Measurements from ENCODE around the gene CAMTA1.
"Not testable (repeated sequence)": the region's sequence is repeated elsewhere in the genome, so short reads cannot be mapped to it uniquely, and the experiment has no call there.

CAMTA1 gene

DNA sequence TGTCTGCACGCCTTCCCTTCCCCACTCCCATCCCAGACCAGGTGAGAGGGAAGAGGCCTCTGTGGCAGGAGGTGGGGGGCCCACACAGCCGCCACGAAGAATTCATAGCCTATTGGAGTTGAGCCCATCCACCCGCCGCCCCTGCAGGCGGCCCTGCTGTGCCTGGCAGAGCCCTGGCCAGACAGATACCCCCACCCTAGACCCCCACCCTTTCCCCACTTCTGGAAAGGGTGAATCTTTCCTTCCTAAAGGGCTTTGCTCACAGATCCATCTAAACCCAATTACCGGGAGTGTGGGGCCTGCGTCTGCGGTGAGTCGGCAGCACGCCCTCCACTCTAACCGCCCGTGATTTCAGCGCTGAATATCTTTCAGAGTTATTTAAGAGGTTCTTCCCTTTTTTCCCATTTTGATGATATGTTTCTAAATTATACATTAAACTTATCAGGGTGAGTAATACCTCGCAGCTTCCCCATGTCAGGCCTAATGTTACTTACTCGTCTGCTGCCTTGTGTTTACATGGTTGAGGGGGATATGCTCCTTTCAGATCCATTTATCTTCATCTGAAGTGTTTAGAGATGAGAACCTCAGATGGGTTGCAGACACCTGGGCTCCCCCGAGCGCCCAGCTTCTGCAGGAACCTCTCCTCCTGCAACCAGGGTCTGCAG, 802.0 kb downstream of the CAMTA1 start:
- no peak for DNase-seq (ENCODE audit: low read depth, low spot score)

DNA sequence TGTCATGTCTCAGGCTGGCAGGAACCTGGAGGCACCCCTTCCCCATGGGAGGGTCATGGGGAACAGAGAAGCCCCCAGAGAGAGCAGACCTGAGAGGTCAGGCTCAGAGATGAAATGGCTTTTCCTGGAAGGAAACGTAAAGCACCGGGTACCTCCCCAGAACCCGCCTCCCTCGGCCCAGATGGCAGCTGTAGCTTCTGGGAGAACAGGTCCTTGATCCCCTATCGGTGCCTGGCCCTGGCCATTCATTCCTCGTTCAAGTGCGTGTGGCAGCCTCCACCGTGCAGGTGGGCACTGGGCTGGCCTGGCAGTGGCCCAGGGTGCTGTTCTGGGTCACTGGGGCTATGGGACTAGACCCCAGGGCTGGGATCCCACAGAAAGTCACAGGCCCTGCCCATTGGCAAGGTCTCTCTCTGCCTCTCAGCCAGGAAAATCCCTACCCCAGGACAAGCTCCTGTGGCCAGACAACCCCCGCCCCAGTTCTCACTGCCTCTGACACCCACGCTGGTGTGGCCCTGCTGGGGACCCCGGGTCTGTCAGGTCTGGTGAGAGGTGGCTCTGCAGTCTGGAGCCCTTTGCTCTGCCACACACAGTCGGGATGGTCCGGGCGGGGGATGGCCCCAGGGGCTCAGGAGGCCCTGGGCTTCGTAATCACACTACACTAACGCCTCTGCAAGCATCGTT, 802.7 kb downstream of the CAMTA1 start:
- no peak for DNase-seq (ENCODE audit: low read depth, low spot score)

DNA sequence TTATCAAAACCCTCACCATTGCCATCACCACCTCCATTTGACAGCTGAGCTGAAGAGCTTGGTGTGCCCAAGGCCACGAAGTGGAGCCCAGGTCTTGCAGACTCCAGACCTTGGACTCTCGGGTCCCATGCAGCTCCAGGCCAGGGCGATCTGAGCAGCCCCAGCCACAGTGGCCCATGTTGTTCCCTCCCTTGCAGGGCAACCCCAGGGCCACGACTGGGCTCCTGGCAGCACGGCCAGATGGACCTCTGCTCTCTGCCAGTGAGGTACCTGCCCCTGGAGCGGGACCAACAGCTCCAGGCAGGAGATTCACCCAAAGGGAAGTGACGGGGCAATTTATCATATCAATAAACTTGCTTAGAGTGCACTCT, 803.2 kb downstream of the CAMTA1 start:
- DNase-seq (ENCODE audit: low read depth, low spot score): no peak

DNA sequence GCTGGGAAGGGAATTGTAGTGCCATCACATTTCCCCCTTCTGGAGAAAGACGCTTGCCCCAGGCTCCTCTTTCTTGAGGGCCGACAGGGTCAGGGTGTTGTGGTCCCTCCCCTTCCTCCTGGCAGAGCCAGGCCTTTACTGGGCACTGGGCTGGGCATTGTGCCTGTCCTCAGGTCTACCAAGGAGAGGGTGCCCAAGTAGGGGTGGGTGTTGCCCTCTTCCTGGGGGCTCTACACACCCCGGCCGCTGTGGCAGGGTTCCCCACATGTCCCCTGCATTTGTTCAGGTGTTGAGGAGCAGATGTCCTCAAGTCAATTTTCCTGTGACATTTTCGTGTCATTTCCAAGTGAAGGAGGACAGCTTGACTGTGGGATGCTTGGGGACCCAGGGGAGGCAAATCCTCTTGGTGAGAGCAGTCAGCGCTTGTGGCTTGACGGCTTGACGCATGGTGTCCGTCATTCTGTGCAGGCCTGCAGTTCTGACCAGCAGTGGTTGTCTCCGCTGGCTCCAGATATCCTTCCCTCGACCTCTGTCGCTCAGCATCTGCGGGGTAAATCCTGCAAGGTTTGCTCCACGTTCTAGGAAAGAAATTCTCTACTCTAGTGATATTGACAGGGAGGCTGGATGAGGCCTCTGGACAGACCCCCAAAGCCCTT, 804.0 kb downstream of the CAMTA1 start:
- no peak for DNase-seq (ENCODE audit: low read depth, low spot score)

DNA sequence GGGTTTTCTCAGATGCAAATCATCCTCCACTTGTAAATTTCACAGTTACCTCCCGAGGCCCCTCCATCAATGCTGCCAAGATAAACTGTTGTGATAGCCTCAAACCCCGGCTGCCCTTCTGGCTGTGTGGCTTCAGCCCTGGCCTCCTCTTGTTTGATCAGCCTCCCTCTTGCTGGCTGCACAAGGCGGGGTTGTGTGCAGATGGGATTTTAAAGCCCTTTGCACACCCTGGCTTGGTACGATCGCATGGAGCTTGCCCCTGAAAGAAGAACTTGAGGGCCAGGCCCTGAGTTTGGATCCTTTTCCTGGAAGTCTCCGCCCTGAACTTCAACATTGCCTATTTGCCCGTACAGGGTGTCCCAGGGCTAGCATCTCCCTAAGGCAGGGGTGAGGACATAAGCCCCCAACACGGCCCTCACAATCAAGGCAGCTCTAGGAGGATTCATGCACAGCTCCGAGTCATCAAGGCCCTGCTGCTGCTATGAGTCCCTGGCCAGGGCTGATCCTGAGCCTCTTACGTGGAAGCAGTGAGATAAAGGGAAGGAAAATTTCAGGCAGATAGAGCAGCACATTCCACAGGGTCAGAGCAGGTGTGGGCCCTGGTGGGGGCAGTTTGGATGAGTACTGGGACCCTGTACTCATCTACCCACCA, 804.6 kb downstream of the CAMTA1 start:
- no peak for DNase-seq (ENCODE audit: low read depth, low spot score)

DNA sequence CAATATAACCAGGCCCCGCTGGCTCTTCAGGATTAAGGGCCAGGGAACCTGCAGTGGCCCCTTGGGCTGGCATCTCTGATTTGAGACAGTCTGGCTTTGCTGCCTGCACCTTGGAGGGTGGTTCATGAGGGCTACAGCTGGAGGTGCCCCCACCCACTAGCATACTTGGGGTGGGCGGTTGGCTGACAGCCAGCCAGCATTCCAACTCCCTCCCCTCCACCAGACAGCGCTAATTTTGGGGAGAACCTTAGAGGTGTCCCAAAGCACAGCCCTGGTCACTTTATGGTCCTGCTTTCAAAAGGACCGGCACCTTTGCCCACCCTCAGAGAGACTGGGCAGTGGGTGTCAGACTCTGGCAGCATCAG, 805.2 kb downstream of the CAMTA1 start:
- DNase-seq (ENCODE audit: low read depth, low spot score): no peak

DNA sequence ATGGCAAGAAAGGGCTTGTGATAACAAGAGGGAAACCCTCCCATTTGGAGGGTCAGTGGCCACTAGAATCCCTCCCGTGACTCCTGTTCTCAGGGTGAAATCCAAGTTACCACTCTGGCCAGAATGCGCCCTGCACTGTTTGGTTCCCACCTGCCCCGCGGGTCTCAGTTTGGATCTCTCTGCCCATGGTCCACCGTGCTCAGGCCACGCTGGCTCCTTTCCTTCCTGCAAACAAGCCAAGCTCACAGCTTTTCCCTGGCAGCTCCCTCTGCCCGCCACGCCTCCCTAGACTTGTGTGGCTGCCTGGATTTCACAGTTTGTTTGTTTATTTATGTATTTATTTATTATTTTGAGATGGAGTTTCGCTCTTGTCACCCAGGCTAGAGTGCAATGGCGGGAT, 806.3 kb downstream of the CAMTA1 start:
- no peak for DNase-seq (ENCODE audit: low read depth, low spot score)

DNA sequence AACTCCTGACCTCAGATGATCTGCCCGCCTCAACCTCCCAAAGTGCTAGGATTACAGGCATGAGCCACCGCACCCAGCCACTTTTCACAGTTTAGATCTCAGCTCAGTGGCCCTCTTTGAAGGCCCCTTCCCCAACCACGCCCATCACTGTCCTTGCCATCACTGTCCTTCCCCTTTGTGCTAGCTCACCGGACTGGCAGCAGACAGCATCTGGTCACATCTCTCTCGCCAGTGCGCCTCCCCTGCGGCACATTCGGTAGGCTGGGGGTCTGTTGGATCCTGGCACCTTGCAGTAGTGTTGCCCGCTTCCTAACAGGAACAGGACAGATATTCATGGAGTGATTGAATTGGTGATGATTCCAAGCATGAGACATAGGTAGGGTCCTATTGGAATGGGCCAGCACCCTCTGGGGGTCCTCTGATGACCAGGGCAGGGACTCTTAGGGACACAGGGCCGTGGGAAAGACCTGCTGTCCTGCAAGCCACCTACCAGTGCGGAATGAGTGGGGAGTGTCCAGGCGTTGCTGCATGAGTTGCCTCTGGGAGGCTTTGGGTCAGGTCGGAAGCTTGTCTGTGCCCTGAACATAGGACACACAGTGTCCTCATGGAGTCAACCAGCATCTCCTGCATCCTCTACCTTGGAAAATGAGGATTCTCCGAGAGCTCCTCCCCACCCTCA, 807.0 kb downstream of the CAMTA1 start:
- DNase-seq (ENCODE audit: low read depth, low spot score): no peak

DNA sequence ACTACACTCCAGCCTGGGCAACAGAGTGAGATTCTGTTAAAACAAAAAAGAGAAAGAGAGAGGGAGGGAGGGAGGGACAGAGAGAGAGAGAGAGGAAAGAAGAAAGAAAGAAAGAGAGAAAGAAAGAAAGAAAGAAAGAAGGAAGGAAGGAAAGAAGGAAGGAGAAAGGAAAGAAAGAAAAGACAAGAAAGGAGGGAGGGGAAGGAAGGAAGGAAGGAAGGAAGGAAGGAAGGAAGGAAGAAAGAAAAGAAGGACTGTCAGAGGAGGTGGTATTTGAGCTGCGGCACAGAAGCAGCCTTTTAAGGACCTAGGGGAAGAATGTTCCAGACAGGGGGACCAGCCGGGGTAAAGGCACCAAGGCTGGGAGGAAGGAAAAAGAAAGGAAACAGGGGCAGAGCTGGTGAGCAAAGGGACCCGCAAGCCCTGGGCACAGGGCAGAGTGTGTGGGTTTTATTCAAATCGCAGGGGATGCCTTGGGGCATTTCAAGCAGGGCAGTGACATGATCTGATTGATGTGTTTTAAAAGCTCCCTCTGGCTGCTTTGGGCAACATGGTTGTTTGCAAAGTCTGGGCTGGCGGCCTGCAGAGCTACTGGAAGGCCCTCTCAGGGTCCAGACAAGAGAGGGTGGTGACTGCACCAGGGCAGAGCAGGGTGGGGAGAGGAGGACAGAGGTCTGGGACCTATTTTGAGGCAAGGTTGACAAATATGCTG, 808.9 kb downstream of the CAMTA1 start:
- DNase-seq (ENCODE audit: low read depth, low spot score): no peak

DNA sequence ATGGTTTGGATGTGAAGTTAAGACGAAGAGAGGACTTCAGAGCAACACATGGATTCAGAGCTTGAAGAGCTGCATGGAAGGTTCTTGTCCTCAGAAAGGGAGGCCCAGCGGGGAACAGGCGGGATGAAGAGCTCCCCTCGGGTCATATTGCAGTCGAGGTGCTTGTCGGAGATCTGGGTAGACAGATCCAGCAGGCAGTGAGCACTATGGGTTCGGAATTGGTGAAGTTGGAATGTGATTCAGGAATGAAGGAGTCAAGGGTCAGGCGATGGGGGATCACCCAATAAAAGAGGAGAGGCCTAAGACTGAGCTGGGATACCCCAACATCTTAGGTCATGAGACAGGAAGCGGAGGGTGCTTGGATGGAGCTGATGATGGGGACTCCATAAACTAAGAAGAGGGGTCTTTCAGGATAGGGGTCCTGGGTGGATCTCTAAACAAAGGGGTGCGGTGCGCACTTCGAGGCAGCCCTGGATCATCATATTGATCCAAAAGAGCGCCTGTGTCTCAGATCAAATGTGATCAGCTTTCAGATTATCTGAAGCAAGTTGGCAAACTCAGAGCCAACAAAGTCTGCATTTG, 809.6 kb downstream of the CAMTA1 start:
- DNase-seq (ENCODE audit: low read depth, low spot score): no peak

DNA sequence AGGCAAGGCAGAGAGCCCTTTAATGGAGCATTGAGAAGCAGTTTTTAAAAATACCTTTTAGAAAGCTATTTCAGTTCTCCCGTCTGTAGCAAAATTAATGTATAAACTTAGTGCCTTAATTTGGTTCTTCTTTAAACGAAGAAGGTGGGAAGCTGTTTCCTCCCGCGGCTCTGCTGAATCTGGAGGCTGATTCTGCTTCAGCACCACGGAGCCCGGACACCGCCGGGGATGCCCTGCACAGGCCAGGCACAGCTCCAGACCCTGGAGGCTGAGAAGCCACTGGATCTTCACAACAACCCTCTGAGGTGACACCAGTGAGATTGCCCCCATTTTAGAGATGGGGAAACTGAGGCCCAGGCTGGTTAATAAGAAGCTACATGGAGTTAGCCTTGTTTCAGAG, 810.1 kb downstream of the CAMTA1 start:
- no peak for DNase-seq (ENCODE audit: low read depth, low spot score)

DNA sequence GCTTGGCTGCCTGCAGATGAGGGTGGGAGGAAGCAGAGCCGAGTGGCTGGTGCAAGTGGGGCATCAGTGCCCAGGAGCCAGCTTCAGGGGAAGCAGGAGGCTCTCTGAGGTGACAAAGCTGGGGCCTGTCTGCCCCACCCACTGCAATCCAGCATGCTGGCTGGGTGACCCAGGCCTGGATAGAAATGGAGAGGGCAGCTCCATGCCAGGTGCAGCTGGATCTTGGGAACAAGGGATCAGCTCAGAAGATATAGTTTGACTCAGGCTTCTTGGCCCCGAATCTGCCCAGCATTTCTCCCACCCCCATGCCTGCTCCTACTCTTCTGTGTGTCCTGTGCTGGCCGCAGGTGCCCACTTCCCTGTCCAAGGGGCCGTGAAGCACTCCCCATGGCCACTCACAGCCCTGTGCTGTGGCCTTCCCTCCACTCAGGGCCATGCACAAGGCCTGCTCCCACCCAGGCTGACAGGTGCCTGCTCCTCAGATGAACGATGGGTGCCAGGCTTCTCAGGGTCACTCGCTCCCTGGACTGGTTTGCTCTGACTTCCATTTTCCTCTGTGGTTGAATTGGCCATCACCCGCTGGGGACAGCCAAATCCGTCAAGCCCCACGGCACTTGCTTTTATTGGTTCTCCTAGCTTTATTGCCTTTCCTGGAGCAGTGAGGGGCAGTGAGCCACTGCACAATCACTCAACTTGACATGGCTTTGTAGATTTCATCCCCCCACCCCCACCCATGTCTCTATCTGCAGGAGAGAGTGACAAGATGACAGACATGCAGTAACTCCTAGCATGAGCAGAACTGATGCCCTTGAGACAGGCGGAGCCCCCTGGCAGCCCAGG, 811.1 kb downstream of the CAMTA1 start:
- no peak for DNase-seq (ENCODE audit: low read depth, low spot score)

DNA sequence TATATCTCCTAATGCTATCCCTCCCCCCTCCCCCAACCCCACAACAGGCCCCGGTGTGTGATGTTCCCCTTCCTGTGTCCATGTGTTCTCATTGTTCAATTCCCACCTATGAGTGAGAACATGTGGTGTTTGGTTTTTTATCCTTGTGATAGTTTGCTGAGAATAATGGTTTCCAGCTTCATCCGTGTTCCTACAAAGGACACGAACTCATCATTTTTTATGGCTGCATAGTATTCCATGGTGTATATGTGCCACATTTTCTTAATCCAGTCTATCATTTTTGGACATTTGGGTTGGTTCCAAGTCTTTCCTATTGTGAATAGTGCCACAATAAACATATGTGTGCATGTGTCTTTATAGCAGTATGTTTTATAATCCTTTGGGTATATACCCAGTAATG, 812.8 kb downstream of the CAMTA1 start:
- not testable (repeated sequence) for DNase-seq (ENCODE audit: low read depth, low spot score)

DNA sequence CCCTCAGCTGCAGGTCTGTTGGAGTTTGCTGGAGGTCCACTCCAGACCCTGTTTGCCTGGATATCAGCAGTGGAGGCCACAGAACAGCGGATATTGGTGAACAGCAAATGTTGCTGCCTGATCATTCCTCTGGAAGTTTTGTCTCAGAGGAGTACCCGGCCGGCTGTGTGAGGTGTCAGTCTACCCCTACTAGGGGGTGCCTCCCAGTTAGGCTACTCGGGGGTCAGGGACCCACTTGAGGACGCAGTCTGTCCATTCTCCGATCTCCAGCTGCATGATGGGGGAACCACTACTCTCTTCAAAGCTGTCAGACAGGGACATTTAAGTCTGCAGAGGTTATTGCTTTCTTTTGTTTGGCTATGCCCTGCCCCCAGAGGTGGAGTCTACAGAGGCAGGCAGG, 819.7 kb downstream of the CAMTA1 start:
- not testable (repeated sequence) for DNase-seq (ENCODE audit: low read depth, low spot score)

DNA sequence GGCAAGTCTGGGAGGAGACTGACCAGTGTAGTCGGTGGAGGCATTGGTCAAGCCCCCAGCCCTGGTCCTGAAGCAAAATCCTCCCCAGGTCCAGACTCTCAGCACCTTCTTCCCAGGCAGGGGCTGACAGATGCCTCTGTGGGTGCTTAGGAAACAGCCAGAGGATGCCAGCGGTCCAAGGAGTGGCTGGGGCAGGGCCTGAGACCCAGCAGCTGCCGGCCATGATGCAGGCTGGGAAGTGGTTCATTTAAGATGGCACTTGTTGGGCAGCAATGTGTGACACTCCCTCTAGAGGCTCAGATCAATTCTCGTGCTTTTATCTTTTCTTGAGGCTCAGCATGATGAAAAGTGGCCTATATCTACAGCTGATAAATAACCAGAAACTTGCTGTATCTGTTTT, 820.8 kb downstream of the CAMTA1 start:
- DNase-seq (ENCODE audit: low read depth, low spot score): no peak

DNA sequence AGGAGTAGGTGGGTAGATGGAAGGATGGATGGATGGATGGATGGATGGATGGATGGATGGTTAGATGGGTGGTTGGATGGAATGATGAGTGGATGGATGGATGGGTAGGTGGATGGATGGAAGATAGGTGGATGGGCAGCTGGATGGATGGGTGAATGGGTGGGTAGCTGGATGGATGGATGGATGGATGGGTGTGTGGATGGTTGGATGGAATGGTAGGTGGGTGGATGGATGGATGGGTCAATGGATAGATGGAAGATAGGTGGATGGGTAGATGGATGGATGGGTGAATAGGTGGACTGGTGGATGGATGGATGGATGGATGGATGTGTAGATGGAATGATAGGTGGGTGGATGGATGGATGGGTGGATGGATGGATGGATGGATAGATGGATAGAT, 821.8 kb downstream of the CAMTA1 start:
- no peak for DNase-seq (ENCODE audit: low read depth, low spot score)

DNA sequence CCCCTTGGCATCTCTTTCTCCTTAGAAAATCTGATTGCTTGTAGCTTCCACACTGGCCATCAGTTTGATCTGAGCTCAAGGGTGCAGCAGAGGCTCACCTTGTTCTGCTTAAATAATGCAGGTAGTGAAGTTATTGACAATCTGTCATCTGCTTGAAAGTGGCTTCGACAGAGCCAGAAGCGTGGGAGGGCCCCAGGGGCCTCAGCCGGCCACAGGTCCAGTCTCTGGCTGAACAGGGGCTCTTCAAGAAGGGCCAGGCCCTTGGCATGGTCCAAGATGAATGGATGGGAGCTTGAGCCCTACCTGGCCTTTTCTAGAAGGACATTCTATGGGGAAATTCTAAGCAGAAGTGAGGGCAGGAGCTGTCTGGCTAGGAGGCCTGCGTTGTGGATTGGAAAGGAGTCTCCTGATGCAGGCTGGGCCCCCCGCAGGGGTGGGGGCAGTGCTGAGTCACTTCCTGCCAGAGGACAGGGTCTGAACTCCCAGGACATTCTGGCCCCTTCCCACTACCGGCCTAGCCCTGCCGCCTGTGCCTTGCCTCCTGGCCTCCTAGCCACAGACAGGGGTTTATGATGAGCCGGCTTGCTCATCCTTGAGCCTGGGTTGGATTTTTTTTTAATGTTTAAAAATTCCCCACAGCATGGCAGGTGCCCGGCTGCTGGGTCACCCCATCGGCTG, 823.5 kb downstream of the CAMTA1 start:
- no peak for DNase-seq (ENCODE audit: low read depth, low spot score)

DNA sequence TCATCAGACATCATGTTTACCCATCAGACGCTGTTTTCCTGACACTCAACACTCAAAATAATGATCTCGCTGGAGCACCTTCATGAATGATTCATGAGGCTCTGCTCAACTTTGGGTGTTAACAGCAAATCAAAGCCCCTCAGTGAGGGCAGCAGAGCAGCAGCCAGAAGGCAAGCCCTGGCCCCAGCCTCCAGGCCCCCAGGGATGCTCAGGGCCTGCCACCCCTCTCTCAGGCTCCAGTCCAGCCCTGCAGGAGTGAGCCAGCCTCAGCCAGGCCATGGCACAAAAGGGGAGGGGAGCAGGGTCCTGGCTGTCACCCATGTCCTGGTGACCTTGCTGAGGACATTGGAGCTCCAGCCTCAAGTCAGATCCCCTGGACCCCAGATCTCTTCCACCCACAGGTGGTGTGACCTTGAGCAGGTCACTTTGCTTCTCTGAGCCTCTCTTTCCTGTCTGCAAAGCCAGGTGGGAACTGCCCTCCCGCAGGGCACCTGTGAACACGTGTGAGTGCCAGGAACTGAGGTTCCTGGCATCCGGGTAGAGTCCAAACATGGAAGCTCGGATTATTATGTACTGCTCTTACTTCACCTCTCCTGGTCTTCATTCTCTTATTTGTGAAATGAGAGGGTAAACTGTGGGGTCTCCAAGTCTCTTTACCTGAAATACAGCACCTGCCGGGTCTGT, 824.2 kb downstream of the CAMTA1 start:
- no peak for DNase-seq (ENCODE audit: low read depth, low spot score)

DNA sequence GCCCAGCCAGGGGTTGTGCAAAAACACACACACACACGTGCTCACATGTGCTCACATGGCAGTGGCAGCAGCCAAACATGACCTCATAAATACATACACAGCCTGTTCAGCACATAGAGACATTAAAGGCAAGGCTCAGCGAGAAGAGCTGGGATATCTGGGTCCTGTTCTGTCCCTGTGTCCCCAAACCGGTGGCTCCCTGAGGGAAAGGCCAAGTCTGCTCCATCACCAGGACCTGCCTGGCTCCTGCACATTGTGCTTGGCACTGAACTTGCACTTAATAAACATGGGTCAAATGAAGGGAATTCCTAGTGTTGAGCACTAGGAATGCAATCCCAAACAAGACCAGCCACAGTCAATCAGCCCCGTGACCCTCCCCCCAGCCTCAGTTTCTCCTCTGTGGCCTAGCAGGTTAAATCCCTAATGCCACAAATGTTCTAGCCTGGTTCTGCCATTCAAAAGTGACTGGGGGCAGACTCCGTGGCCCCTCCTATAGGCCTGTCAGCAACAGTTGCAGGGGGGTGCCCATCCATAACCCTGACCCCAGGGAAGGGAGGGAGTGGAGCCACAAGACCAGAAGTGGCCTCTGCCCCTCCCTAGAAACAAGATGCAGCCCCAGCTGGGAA, 825.0 kb downstream of the CAMTA1 start:
- DNase-seq (ENCODE audit: low read depth, low spot score): no peak

All from smooth muscle cell of the brain vasculature (primary cell).